Kidney epithelial cell (primary cell): Measurements from ENCODE around the gene WDR18. TPM values are rescaled to one million over a fixed set of nuclear protein-coding genes. Genes with fewer than 3 reads are reported as not detected.

Experiments
- DNase-seq: peaks from one replicate; pipeline ENCODE4 v3.0.0-alpha.2; 2010; ENCODE audit warnings: low read depth
- H3K27me3 ChIP-seq: 2 replicates; pipeline ENCODE4 v1.6.0; 2011; ENCODE audit warnings: low read length; ENCODE audit not compliant: control insufficient read depth, insufficient read depth
- H3K36me3 ChIP-seq: 2 replicates; pipeline ENCODE4 v1.5.1; 2011; ENCODE audit warnings: low read length; ENCODE audit not compliant: control insufficient read depth, insufficient read depth
- H3K4me3 ChIP-seq: 2 replicates; pipeline ENCODE4 v1.5.1; 2011; ENCODE audit warnings: low read depth, mild to moderate bottlenecking, control low read depth, low read length
- total RNA-seq: library from RNA; depleted of rRNA; stranded (reverse); fragments of >200 nt; gene quantifications from 2 replicates; pipeline ENCODE4 v1.2.3, GENCODE V29; 2015
- TF ChIP-seq, protein P1 (sequence below): IDR thresholded peaks from 2 replicates; pipeline ENCODE4 v1.5.1; 2011; ENCODE audit warnings: mild to moderate bottlenecking, moderate library complexity, low read length, control low read depth, inconsistent platforms; ENCODE audit not compliant: insufficient read depth, poor library complexity, severe bottlenecking

Gene WDR18
- total RNA-seq, 1 donor from 2014 or later: 54.6 TPM

DNA sequence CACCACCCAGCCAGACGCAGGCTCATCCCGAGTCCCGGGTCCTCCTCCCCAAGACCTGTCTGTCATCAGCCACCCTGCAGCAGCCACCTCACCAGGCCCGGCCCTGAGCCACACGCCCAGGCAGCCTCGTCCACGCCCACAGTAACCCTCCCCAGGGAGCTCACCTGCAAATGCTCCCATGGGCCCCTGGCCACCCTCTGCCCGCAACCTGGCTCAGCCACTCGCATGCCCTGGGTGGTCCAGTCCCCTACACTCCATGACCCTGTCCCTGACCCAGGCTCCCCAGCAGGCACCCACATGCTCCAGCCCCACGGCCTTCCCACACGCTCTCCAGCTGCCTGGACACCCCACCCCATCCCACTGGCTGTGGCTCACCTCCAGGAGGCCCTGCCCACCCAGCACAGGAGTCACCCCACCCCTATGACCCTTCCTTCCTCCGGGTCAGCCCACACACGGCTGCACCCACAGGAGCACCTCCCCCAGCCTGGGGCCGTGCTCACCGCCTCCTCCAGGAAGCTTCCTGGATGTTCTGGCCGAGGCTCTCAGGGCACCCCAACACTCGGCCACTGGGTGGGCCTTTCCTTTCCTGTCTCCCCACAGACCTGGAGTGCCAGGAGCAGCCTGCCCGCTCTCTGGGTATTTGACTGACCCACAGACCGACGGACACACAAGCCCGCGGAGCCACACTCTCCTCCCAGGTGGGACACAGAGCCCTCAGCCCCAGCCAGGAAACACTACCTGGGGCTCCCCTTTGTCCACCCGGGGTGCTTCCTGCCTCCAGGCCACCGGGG lies 33.2 kb downstream of the WDR18 start:
- TF ChIP-seq, protein P1, sequence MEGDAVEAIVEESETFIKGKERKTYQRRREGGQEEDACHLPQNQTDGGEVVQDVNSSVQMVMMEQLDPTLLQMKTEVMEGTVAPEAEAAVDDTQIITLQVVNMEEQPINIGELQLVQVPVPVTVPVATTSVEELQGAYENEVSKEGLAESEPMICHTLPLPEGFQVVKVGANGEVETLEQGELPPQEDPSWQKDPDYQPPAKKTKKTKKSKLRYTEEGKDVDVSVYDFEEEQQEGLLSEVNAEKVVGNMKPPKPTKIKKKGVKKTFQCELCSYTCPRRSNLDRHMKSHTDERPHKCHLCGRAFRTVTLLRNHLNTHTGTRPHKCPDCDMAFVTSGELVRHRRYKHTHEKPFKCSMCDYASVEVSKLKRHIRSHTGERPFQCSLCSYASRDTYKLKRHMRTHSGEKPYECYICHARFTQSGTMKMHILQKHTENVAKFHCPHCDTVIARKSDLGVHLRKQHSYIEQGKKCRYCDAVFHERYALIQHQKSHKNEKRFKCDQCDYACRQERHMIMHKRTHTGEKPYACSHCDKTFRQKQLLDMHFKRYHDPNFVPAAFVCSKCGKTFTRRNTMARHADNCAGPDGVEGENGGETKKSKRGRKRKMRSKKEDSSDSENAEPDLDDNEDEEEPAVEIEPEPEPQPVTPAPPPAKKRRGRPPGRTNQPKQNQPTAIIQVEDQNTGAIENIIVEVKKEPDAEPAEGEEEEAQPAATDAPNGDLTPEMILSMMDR: no peak
- Histone ChIP-seq H3K27me3 (no peaks in the 10 kb centered on the region), H3K4me3 (no peak overlapping the region), H3K36me3 (no peaks in the 10 kb centered on the region)
- DNase-seq: no peak

DNA sequence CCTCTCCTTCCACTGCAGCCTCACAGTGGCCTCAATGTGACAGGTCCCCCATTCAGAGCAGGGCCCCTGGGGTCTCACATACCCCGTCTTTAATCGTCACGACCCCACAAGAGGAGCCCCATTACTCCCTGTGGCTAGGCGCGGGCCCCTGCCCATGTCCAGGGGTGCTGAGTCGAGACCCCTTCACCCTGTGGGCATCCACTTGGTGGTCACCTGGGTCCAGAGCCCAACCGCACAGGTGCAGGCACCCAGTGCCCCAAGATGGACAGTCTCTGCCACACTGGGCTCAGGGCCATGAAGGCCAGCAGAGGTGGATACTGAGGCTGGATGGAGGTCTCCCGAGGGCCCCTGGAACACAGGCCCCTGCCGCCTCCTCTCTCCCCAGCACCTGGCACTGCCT lies 33.8 kb downstream of the WDR18 start:
- DNase-seq: no peak
- no peaks in the 10 kb centered on the region for H3K36me3 ChIP-seq
- H3K4me3 ChIP-seq: no peak overlapping the region
- no peaks in the 10 kb centered on the region for H3K27me3 ChIP-seq
- TF ChIP-seq, protein P1: no peak

DNA sequence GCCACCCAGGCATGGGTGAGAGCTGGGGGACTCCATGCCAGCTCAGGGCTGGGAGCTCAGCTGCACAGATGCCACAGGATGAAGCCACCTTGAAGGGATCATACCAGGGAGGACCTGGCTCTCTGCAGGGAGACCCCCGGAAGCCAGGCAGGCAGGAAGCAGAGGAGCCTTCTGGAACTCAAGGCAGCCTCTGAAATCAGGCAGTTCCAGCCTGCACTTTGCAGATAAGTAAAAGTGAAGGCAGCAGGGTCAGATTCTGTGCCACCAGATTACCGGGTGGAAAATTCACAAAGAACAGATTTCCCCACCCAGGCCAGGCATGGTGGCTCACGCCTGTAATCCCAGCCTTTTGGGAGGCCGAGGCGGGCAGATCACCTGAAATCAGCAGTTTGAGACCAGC lies 34.2 kb downstream of the WDR18 start:
- DNase-seq: no peak
- no peaks in the 10 kb centered on the region for H3K36me3 ChIP-seq
- TF ChIP-seq, protein P1: no peak
- no peaks in the 10 kb centered on the region for H3K27me3 ChIP-seq
- H3K4me3 ChIP-seq: no peak overlapping the region

DNA sequence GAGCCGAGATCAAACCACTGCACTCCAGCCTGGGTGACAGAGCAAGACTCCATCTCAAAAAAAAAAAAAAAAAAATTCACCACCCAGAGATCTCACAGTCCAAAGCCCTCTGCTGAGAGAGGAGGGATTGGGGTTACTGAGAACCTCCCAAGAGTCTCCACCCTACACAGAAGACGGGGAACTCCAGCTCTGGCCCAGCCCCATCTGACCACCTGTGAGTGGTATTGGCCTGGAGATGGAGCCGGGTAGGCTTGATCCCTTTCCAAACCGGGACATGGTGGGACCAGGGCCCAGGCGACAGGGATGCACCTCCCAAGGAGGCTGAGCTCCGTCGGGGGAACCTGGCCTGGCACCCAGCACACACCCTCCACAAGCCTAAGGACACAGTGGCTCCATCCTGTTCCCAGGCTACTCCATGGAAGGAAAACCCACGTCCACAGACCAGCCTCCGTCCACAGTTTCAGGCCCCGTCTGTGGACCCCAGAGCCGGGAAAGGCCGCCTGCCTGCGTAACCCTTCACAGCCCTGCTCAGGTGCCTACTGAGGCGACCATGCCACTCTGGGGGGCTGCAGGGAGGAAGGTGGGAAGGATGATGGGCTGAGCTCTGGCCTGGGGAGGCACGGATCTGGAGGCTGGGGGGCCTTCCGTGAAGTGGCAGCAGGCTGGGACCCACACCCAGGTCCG lies 34.9 kb downstream of the WDR18 start:
- Histone ChIP-seq H3K4me3 (peak overlapping the region; percentile 80), H3K27me3 (no peaks in the 10 kb centered on the region), H3K36me3 (no peaks in the 10 kb centered on the region)
- no peak for DNase-seq
- TF ChIP-seq, protein P1: no peak

DNA sequence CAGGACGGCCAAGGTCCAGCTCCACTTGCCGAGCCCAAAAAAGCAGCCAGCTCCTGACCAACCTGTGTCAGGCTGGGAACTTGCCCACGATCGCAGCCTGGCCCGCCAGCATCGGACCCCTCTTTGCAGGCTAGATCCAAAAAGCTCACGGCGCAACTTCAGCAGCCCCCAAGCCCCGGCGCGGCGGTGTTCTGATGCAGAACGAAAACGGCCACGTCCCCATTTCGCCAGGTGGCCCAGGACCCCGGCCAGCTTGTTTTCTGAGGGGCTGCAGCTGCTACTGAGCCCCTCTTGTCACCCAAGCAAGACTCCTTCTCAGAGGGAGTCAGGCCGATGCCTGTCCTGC lies 35.4 kb downstream of the WDR18 start:
- Histone ChIP-seq H3K4me3 (peak overlapping the region; percentile 80), H3K36me3 (no peaks in the 10 kb centered on the region), H3K27me3 (no peaks in the 10 kb centered on the region)
- no peak for DNase-seq
- TF ChIP-seq, protein P1: no peak
